Measurements from ENCODE around the gene TDRD10. TPM values are rescaled to one million over a fixed set of nuclear protein-coding genes. Genes with fewer than 3 reads are reported as not detected.

Gene TDRD10
- total RNA-seq (ENCODE audit: low replicate concordance): not detected in 2 replicates

- DNase-seq (ENCODE audit: low read depth): no peak
- no peak for TF ChIP-seq CTCF (IDR thresholded peaks at IDR 0.05; ENCODE audit: insufficient read depth, low read length)
- H3K4me3 ChIP-seq (ENCODE audit: low read depth, low read length): no peak within 1 kb of the TSS
Measured at GRCh38 chr1:154502066-154502743, at the start of gene TDRD10, which contains the start of gene SHE. TSS of gene TDRD10 (plus strand) at chr1:154502219. CDS start at chr1:154506904, 4,685 bp downstream. TSS of gene SHE (minus strand) at chr1:154502412. CDS start at chr1:154502026, 386 bp downstream.

GRCh38 chr1:154453161-154453560 is 48.9 kb upstream of the TDRD10 start:
- TF ChIP-seq CTCF (IDR thresholded peaks at IDR 0.05; ENCODE audit: insufficient read depth, low read length): no peak
- no peak overlapping the region for H3K4me3 ChIP-seq (ENCODE audit: low read depth, low read length)
- DNase-seq (ENCODE audit: low read depth): no peak

- no peak for TF ChIP-seq CTCF (IDR thresholded peaks at IDR 0.05; ENCODE audit: insufficient read depth, low read length)
- H3K4me3 ChIP-seq (ENCODE audit: low read depth, low read length): no peak overlapping the region
- DNase-seq (ENCODE audit: low read depth): peak; percentile 73
Measured at GRCh38 chr1:154453574-154454352, 48.3 kb upstream of the TDRD10 start.

- TF ChIP-seq CTCF (IDR thresholded peaks at IDR 0.05; ENCODE audit: insufficient read depth, low read length): no peak
- no peak for DNase-seq (ENCODE audit: low read depth)
- H3K4me3 ChIP-seq (ENCODE audit: low read depth, low read length): no peak overlapping the region
Measured at GRCh38 chr1:154454386-154455120, 47.5 kb upstream of the TDRD10 start.

GRCh38 chr1:154456631-154457030 is 45.4 kb upstream of the TDRD10 start:
- TF ChIP-seq CTCF (IDR thresholded peaks at IDR 0.05; ENCODE audit: insufficient read depth, low read length): no peak
- DNase-seq (ENCODE audit: low read depth): no peak

GRCh38 chr1:154459080-154459479 is 42.9 kb upstream of the TDRD10 start:
- DNase-seq (ENCODE audit: low read depth): no peak
- no peak for TF ChIP-seq CTCF (IDR thresholded peaks at IDR 0.05; ENCODE audit: insufficient read depth, low read length)
- no peak overlapping the region for H3K4me3 ChIP-seq (ENCODE audit: low read depth, low read length)

More at GRCh38 chr1:154456631-154457030, 45.4 kb upstream of the TDRD10 start:
- H3K4me3 ChIP-seq (ENCODE audit: low read depth, low read length): no peak overlapping the region
